Measurements from ENCODE around the gene CREB3L2. TPM values are rescaled to one million over a fixed set of nuclear protein-coding genes. Genes with fewer than 3 reads are reported as not detected.

Gene CREB3L2
- polyA plus RNA-seq, 1 of the 3 experiments (the other 2 are of a cell fraction) = 22.9 TPM

DNA sequence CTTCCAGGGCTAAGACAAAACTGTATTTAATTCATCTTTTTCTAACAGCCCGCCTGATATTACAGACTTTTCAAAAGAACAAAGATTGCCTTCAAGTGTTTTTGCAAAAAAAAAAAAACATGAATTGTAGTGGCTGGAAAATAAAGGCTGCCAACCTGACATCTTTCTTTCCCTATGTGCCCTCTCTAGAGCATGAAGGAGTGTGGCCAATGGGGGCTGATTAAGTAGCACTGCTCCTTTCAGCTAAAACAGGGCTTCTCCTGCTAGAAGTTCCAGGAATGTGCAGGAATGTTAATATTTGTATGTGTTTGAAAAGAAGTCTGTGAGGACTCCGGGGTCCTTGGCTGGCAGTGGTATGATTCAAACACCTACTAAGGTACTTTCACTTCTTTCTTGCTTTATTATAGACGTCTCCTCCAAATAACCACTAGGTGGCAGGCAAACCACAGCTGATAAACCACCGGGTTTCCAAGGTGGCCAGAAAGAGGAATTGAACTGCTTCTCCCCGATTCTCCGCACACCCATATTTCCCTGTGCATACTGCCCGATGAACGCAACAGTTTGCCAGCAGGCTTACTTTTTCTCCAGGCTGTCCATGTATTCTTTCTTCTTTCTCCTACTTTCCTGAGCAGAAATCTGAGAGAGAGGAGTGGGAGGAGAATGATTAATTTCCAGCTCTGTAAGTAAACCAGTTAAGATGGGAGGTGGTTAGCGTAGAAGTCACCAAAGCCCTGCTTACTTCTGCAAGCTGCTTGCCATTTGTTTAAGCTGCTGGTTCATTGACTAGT lies 98.3 kb downstream of the CREB3L2 start:
- Histone ChIP-seq H3F3A (replicated peaks; ENCODE audit: insufficient read depth) (peaks cover 29% of the 10 kb centered on the region), H3K27me3 (ENCODE audit: insufficient read depth) (no peaks in the 10 kb centered on the region), H4K20me1 (ENCODE audit: insufficient read depth) (no peaks in the 10 kb centered on the region), H3K9me3 (no peaks in the 10 kb centered on the region), H3K27ac (ENCODE audit: low read depth in 2 of 2, low read length in 1 of 2) (peak overlapping the region; percentile 12 to 26; a peak in 2 of 4 replicates), H3K4me1 (ENCODE audit: control insufficient read depth in 1 of 2, insufficient read depth in 2 of 2, low read depth in 1 of 2, low read length in 1 of 2) (peaks cover 0 to 8% of the 10 kb centered on the region in 2 experiments; a peak in 1 of 4 replicates), H3K9ac (no peak overlapping the region), H3K79me2 (ENCODE audit: insufficient read depth) (peaks cover 13% of the 10 kb centered on the region; the same call in 1 of the 2 replicates), H3K4me2 (peak overlapping the region; percentile 44), H3K9me2 (no peaks in the 10 kb centered on the region), H2AFZ (ENCODE audit: low read depth) (peak overlapping the region; percentile 43; the same call in 1 of the 2 replicates), H3K4me3 (ENCODE audit: low read depth in 2 of 2, low read length in 1 of 2) (peak overlapping the region in 1 of 2 experiments; percentile 13; a peak in 1 of 4 replicates), H3K36me3 (replicated peaks in 1 of 2; ENCODE audit: control insufficient read depth in 1 of 2, insufficient read depth in 2 of 2, low read length in 1 of 2) (peaks cover 51 to 53% of the 10 kb centered on the region in 2 experiments)
- DNase-seq = peak; percentile 81
- CTCF ChIA-PET = interaction anchor here (0.6 to 20.5 kb wide), 70 partner anchors 9 to 983 kb away, joined by 3 to 642 read pairs (median 4); partner anchors contain the start of gene CREB3L2
- POLR2A ChIA-PET = interaction anchor here (1.0 to 1.5 kb wide), 2 partner anchors 105 to 835 kb away, joined by 3 to 5 read pairs; no protein-coding TSS in a partner anchor
- WGBS (ENCODE audit: low lambda C conversion rate) = 33% methylated on average over 9 of the region's 9 CpGs
- TF ChIP-seq EP300 (IDR thresholded peaks at IDR 0.05; ENCODE audit: borderline replicate concordance in 1 of 2, low read depth in 1 of 2, low read length in 1 of 2) (no peak), CHD2 (IDR thresholded peaks at IDR 0.05; ENCODE audit: low read length, partially characterized antibody) (peak; percentile 59), RCOR1 (IDR thresholded peaks at IDR 0.05; ENCODE audit: low read length) (no peak), YY1 (IDR thresholded peaks at IDR 0.05; ENCODE audit: low read depth) (no peak), SIN3A (IDR thresholded peaks at IDR 0.05; ENCODE audit: borderline replicate concordance, low read depth, low read length) (no peak), RFX5 (IDR thresholded peaks at IDR 0.05; ENCODE audit: low read length) (peak; percentile 11; the same call in 1 of the 2 replicates), RXRA (IDR thresholded peaks at IDR 0.05; ENCODE audit: borderline replicate concordance, low read depth) (no peak), FOXJ3 (CRISPR knock-in tag; IDR thresholded peaks at IDR 0.05) (no peak), NRF1 (IDR thresholded peaks at IDR 0.05; ENCODE audit: low read depth, low read length) (no peak), NFIC (IDR thresholded peaks at IDR 0.05; ENCODE audit: borderline replicate concordance) (no peak), EZH2phosphoT487 (IDR thresholded peaks at IDR 0.05; ENCODE audit: borderline replicate concordance, low read depth) (no peak), RAD21 (IDR thresholded peaks at IDR 0.05; ENCODE audit: low read length) (peak; percentile 99), MEF2A (IDR thresholded peaks at IDR 0.05; ENCODE audit: borderline replicate concordance, low read depth) (no peak), POLR2AphosphoS5 (IDR thresholded peaks at IDR 0.05; ENCODE audit: low read depth, low read length) (no peak), FOSL2 (IDR thresholded peaks at IDR 0.05; ENCODE audit: borderline replicate concordance, low read depth) (no peak), TCF12 (IDR thresholded peaks at IDR 0.05) (no peak), GABPA (IDR thresholded peaks at IDR 0.05; ENCODE audit: low read depth) (no peak), JUND (IDR thresholded peaks at IDR 0.05) (no peak), MXI1 (IDR thresholded peaks at IDR 0.05; ENCODE audit: low read depth, low read length) (no peak), GATA2 (CRISPR knock-in tag; IDR thresholded peaks at IDR 0.05) (no peak)
- TF ChIP-seq, protein P1, sequence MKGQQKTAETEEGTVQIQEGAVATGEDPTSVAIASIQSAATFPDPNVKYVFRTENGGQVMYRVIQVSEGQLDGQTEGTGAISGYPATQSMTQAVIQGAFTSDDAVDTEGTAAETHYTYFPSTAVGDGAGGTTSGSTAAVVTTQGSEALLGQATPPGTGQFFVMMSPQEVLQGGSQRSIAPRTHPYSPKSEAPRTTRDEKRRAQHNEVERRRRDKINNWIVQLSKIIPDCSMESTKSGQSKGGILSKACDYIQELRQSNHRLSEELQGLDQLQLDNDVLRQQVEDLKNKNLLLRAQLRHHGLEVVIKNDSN (IDR thresholded peaks at IDR 0.05; ENCODE audit: borderline replicate concordance, low read depth) = no peak
- TF ChIP-seq, protein P2, sequence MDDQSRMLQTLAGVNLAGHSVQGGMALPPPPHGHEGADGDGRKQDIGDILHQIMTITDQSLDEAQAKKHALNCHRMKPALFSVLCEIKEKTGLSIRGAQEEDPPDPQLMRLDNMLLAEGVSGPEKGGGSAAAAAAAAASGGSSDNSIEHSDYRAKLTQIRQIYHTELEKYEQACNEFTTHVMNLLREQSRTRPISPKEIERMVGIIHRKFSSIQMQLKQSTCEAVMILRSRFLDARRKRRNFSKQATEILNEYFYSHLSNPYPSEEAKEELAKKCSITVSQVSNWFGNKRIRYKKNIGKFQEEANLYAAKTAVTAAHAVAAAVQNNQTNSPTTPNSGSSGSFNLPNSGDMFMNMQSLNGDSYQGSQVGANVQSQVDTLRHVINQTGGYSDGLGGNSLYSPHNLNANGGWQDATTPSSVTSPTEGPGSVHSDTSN (IDR thresholded peaks at IDR 0.05) = no peak
- TF ChIP-seq, protein P3, sequence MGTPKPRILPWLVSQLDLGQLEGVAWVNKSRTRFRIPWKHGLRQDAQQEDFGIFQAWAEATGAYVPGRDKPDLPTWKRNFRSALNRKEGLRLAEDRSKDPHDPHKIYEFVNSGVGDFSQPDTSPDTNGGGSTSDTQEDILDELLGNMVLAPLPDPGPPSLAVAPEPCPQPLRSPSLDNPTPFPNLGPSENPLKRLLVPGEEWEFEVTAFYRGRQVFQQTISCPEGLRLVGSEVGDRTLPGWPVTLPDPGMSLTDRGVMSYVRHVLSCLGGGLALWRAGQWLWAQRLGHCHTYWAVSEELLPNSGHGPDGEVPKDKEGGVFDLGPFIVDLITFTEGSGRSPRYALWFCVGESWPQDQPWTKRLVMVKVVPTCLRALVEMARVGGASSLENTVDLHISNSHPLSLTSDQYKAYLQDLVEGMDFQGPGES (IDR thresholded peaks at IDR 0.05; ENCODE audit: low read depth, low read length) = no peak
- TF ChIP-seq, protein P4, sequence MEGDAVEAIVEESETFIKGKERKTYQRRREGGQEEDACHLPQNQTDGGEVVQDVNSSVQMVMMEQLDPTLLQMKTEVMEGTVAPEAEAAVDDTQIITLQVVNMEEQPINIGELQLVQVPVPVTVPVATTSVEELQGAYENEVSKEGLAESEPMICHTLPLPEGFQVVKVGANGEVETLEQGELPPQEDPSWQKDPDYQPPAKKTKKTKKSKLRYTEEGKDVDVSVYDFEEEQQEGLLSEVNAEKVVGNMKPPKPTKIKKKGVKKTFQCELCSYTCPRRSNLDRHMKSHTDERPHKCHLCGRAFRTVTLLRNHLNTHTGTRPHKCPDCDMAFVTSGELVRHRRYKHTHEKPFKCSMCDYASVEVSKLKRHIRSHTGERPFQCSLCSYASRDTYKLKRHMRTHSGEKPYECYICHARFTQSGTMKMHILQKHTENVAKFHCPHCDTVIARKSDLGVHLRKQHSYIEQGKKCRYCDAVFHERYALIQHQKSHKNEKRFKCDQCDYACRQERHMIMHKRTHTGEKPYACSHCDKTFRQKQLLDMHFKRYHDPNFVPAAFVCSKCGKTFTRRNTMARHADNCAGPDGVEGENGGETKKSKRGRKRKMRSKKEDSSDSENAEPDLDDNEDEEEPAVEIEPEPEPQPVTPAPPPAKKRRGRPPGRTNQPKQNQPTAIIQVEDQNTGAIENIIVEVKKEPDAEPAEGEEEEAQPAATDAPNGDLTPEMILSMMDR (IDR thresholded peaks at IDR 0.05) = peak; percentile 98
- TF ChIP-seq, protein P5, sequence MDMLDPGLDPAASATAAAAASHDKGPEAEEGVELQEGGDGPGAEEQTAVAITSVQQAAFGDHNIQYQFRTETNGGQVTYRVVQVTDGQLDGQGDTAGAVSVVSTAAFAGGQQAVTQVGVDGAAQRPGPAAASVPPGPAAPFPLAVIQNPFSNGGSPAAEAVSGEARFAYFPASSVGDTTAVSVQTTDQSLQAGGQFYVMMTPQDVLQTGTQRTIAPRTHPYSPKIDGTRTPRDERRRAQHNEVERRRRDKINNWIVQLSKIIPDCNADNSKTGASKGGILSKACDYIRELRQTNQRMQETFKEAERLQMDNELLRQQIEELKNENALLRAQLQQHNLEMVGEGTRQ (IDR thresholded peaks at IDR 0.05; ENCODE audit: borderline replicate concordance, low read depth, low read length) = no peak

All from SK-N-SH (cell line).